Natural killer cell (primary cell): ENCODE measurements around the gene CD47. TPM values are rescaled to one million over a fixed set of nuclear protein-coding genes. Genes with fewer than 3 reads are reported as not detected.

Experiments
- ATAC-seq, 3 donors: fragments of 150-1000 bp in 2 of 3; fragments of 200-7000 bp in 1 of 3; cut with Tn5 transposase; 1 replicate in 1 of 3; 2 replicates in 2 of 3; pipeline ENCODE4 v1.10.0; 2021; ENCODE audit warnings: mild to moderate bottlenecking in 2 of 3, moderate library complexity in 2 of 3
- DNase-seq, 2 donors: peaks; one replicate each; pipeline versions ENCODE4 v3.0.0 to v3.0.0-alpha.2; 2013 to 2021; ENCODE audit warnings: mixed read lengths in 1 of 2
- H3K27ac ChIP-seq: one replicate; pipeline ENCODE4 v1.5.1; 2013; ENCODE audit warnings: mild to moderate bottlenecking, low read length
- H3K27me3 ChIP-seq: one replicate; pipeline ENCODE4 v1.6.1; 2013; ENCODE audit warnings: low read length; ENCODE audit not compliant: control insufficient read depth, insufficient read depth
- H3K36me3 ChIP-seq: one replicate; pipeline ENCODE4 v1.6.1; 2013; ENCODE audit warnings: low read length; ENCODE audit not compliant: control insufficient read depth, insufficient read depth
- H3K4me1 ChIP-seq: one replicate; pipeline ENCODE4 v1.6.1; 2013; ENCODE audit warnings: low read length; ENCODE audit not compliant: control insufficient read depth, insufficient read depth
- H3K4me3 ChIP-seq: one replicate; pipeline ENCODE4 v1.5.1; 2013; ENCODE audit warnings: low read length
- H3K9me3 ChIP-seq: one replicate; pipeline ENCODE4 v1.6.1; 2013; ENCODE audit warnings: low read length; ENCODE audit not compliant: control insufficient read depth, insufficient read depth
- H3K27ac Mint-ChIP-seq, 2 donors: one replicate each; pipeline ENCODE4 v1.8.0; 2022; ENCODE audit warnings: mild to moderate bottlenecking in 2 of 2, mixed read lengths in 2 of 2, moderate library complexity in 1 of 2
- H3K27me3 Mint-ChIP-seq, 2 donors: one replicate each; pipeline ENCODE4 v1.8.0; 2022; ENCODE audit warnings: low read depth in 2 of 2, mixed read lengths in 2 of 2
- H3K36me3 Mint-ChIP-seq: one replicate; pipeline ENCODE4 v1.8.0; 2022; ENCODE audit warnings: mixed read lengths
- H3K4me1 Mint-ChIP-seq, 2 donors: one replicate each; pipeline ENCODE4 v1.8.0; 2022; ENCODE audit warnings: mixed read lengths in 2 of 2
- H3K4me3 Mint-ChIP-seq: one replicate; pipeline ENCODE4 v1.8.0; 2022; ENCODE audit warnings: mild to moderate bottlenecking, moderate library complexity, mixed read lengths
- H3K9me3 Mint-ChIP-seq, 2 donors: one replicate each; pipeline ENCODE4 v1.8.0; 2022; ENCODE audit warnings: mixed read lengths in 2 of 2
- CTCF ChIP-seq: fragments of 200-600 bp; IDR thresholded peaks from one replicate; pipeline ENCODE4 v1.8.0; 2022; ENCODE audit warnings: antibody characterized with exemption
- WGBS: methylation state at CpG from one replicate; pipeline ENCODE4 v1.1.7; 2013; ENCODE audit warnings: missing lambda C conversion rate; ENCODE audit not compliant: insufficient coverage; 5-methylcytosine and 5-hydroxymethylcytosine counted together
- intact Hi-C: fragments of 100-400 bp; cut with micrococcal nuclease; formaldehyde crosslinking; loops from one replicate; pipeline ENCODE4 v1.14.2; 2022
- total RNA-seq, 4 donors: library from RNA; stranded (reverse); fragments of 120-200 nt in 1 of 4; gene quantifications; one replicate each; pipeline versions ENCODE4 v1.2.3 to v1.2.4, GENCODE V29; 2013 to 2022

CD47 gene
- total RNA-seq, 3 donors from 2014 or later (not counting 1 experiment from before 2014, with no cell fraction given), result 226 to 236 (median 233) TPM

DNA sequence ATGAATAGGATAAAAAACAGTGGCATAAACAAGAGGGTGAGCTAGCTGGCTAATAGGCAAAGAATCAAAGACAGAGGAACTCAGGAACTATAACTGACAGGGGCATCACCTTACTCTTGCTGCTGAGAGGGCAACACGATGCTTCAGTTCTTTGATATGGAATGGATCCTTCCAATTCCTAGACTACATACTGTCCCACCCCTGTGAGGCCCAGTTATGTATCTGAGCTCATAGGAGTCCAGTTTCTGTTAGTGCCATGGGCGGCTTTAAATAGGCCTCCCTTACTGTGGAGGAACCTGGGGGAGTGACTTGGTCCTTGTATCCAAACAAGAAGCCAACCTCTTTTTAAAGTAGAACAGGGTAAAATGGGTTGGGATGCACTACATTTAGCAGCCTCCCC lies 37.3 kb downstream of the CD47 start:
- peaks cover 42 to 55% of the 10 kb centered on the region in 2 donors for H3K4me1 Mint-ChIP-seq
- Histone ChIP-seq H3K36me3 (peaks cover 83% of the 10 kb centered on the region), H3K9me3 (no peaks in the 10 kb centered on the region), H3K4me1 (peaks cover 2% of the 10 kb centered on the region), H3K4me3 (no peak overlapping the region), H3K27ac (no peak overlapping the region), H3K27me3 (no peaks in the 10 kb centered on the region)
- WGBS, result 100% methylated on average over 2 of the region's 2 CpGs
- peaks cover 8% of the 10 kb centered on the region for H3K36me3 Mint-ChIP-seq
- no peak for DNase-seq
- no peak for ATAC-seq
- peak overlapping the region; percentile 27 to 68 for H3K27ac Mint-ChIP-seq
- TF ChIP-seq CTCF, result no peak
- no peak overlapping the region for H3K4me3 Mint-ChIP-seq
- H3K27me3 Mint-ChIP-seq, result no peaks in the 10 kb centered on the region
- no peaks in the 10 kb centered on the region for H3K9me3 Mint-ChIP-seq
- intact Hi-C loops, result no loop called here

GRCh38 chr3:108053067-108053466 lies 37.8 kb downstream of the CD47 start:
- Mint-ChIP-seq H3K9me3 (no peaks in the 10 kb centered on the region), H3K27ac (peak overlapping the region; percentile 27 to 68), H3K27me3 (no peaks in the 10 kb centered on the region), H3K36me3 (peaks cover 8% of the 10 kb centered on the region), H3K4me3 (no peak overlapping the region), H3K4me1 (peaks cover 41 to 51% of the 10 kb centered on the region in 2 donors)
- Histone ChIP-seq H3K4me1 (peaks cover 2% of the 10 kb centered on the region), H3K4me3 (no peak overlapping the region), H3K9me3 (no peaks in the 10 kb centered on the region), H3K36me3 (peaks cover 80% of the 10 kb centered on the region), H3K27ac (no peak overlapping the region), H3K27me3 (no peaks in the 10 kb centered on the region)
- 95% methylated on average over 3 of the region's 3 CpGs for WGBS
- no peak for TF ChIP-seq CTCF
- DNase-seq, result no peak
- ATAC-seq, result no peak
- intact Hi-C loops, result no loop called here

DNA sequence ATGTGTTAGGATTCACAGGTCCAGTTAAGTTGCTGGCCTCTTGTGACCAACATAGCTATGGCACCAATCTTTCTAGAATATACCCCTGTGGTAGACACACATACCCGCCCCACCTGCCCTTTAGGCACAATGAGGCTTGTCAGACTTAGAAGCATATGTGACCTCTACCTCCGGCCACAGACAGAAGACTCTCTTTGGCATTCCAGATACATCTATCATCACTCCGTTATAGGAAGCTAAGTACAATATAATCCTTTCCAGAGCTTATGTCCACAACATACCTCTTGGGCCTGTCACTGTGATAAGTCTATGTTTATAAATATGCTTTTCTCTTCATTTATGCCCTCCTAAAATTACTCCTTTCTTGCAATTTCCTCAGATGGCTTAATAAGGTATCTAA lies 39.8 kb downstream of the CD47 start:
- intact Hi-C loops, result no loop called here

More for the DNA sequence above, 39.8 kb downstream of the CD47 start:
- Mint-ChIP-seq H3K9me3 (no peaks in the 10 kb centered on the region), H3K27me3 (no peaks in the 10 kb centered on the region), H3K4me1 (peaks cover 58% of the 10 kb centered on the region in 2 donors), H3K36me3 (peaks cover 8% of the 10 kb centered on the region), H3K4me3 (no peak overlapping the region), H3K27ac (peak overlapping the region in 1 of 2 donors; percentile 48)
- ATAC-seq (no peak), DNase-seq (no peak)
- Histone ChIP-seq H3K4me1 (peaks cover 2% of the 10 kb centered on the region), H3K36me3 (peaks cover 75% of the 10 kb centered on the region), H3K27me3 (no peaks in the 10 kb centered on the region), H3K9me3 (no peaks in the 10 kb centered on the region), H3K27ac (no peak overlapping the region), H3K4me3 (no peak overlapping the region)
- no peak for TF ChIP-seq CTCF
- 100% methylated on average over 3 of the region's 3 CpGs for WGBS
